IPS-20b (cell line): ENCODE data around the gene MAN2B1.
"Not testable (repeated sequence)": the region's sequence is repeated elsewhere in the genome, so short reads cannot be mapped to it uniquely, and the experiment has no call there.

ENCODE experiments used
- H3K27ac ChIP-seq: one replicate; pipeline ENCODE4 v1.5.1; 2013; ENCODE audit warnings: low read length
- H3K27me3 ChIP-seq: 2 replicates; pipeline ENCODE4 v1.6.1; 2013; ENCODE audit warnings: mild to moderate bottlenecking, low read length, inconsistent platforms; ENCODE audit not compliant: insufficient read depth
- H3K36me3 ChIP-seq: 2 replicates; pipeline ENCODE4 v1.6.1; 2013; ENCODE audit warnings: low read depth, mild to moderate bottlenecking, inconsistent platforms, low read length, moderate library complexity; ENCODE audit not compliant: insufficient read depth
- H3K4me1 ChIP-seq: 2 replicates; pipeline ENCODE4 v1.6.1; 2013; ENCODE audit warnings: mild to moderate bottlenecking, control low read depth, inconsistent platforms, low read length, moderate library complexity; ENCODE audit not compliant: insufficient read depth
- H3K4me3 ChIP-seq: 2 replicates; pipeline ENCODE4 v1.5.1; 2013; ENCODE audit warnings: mild to moderate bottlenecking, low read length, inconsistent platforms
- H3K9ac ChIP-seq: 2 replicates; pipeline ENCODE4 v1.6.1; 2013; ENCODE audit warnings: low read depth, mild to moderate bottlenecking, inconsistent platforms, low read length, moderate library complexity
- H3K9me3 ChIP-seq: 2 replicates; pipeline ENCODE4 v1.6.1; 2013; ENCODE audit warnings: mild to moderate bottlenecking, low read depth, low read length, inconsistent platforms; ENCODE audit not compliant: insufficient read depth

Gene MAN2B1

DNA sequence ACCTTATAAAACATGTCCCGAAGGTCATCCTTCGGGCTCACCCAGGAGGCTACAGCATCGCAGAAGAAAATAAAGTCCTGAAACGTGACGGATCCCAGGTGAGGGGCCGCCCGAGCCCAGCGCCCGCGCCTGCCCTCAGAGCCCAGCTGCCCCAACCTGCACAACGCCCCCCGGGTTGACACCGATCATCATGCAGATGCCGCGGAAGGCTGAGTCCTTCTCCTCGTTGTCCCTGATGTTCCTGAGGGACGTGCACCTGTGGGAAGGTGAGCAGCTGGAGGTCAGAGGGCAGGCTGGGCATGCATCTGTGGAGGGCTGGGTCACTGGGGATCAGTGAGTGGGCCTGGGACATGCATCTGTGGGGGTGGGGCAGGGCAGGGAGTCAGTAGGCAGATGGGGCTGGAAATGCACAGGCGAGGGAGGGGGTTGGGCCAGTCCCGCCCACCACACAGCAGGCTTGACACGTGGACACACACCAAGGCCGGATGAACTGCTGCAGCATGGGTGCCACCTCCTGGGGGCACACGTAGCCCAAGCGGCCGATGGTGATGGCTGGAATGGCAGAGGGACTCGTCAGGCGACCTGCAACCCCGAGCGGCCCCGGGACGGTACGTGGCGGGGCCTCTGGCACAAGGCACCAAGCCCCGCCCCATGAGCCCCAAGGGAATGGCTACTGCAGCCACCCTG lies 35.2 kb upstream of the MAN2B1 start:
- Histone ChIP-seq H3K9ac (no peak overlapping the region), H3K27ac (no peak overlapping the region), H3K4me1 (no peaks in the 10 kb centered on the region), H3K4me3 (no peak overlapping the region), H3K9me3 (no peaks in the 10 kb centered on the region), H3K36me3 (peaks cover 85% of the 10 kb centered on the region), H3K27me3 (no peaks in the 10 kb centered on the region)

DNA sequence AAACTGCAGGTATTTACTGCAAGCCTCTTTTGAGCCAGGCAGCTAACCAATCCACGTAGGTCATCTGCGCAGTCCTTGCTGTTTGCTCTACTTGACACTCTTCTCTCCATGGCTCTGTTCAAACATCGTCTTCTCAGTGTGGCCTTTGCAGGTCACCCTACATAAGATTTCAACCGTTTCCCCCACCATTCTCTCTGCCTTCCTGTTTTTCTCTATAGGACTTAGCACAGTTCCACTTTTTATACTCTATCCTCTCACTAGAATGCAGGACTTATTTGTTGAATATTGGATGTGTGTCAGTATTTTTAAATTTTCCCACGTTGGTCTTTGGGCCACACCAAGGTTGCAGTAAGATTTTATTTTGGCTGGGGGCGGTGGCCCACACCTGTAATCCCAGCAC lies 31.6 kb upstream of the MAN2B1 start:
- no peaks in the 10 kb centered on the region for H3K9me3 ChIP-seq
- H3K4me1 ChIP-seq: 0 out of 2 replicates have a peak, but pooled peaks cover 3% of the 10 kb centered on the region
- no peak overlapping the region for H3K9ac ChIP-seq
- H3K36me3 ChIP-seq: peaks cover 50% of the 10 kb centered on the region
- no peak overlapping the region for H3K27ac ChIP-seq
- H3K4me3 ChIP-seq: no peak overlapping the region
- no peaks in the 10 kb centered on the region for H3K27me3 ChIP-seq

DNA sequence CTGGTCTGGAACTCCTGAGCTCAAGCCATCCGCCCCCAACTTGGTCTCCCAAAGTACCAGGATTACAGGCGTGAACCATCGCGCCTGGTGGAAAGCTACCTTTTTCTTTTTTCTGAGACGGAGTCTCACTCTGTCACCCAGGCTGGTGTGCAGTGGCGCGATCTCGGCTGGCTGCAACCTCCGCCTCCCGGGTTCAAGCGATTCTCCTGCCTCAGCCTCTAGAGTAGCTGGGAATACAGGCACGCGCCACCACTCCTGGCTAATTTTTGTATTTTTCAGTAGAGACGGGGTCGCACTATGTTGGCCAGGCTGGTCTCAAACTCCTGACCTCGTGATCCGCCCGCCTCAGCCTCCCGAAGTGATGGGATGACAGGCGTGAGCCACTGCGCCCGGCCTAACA lies 30.9 kb upstream of the MAN2B1 start:
- not testable (repeated sequence) for H3K27me3 ChIP-seq, H3K9me3 ChIP-seq, H3K4me1 ChIP-seq, H3K27ac ChIP-seq
- Histone ChIP-seq H3K36me3 (peaks cover 44% of the 10 kb centered on the region), H3K4me3 (peak overlapping the region; percentile 93; the same call in 1 of the 2 replicates), H3K9ac (peak overlapping the region; percentile 90; the same call in 1 of the 2 replicates)

DNA sequence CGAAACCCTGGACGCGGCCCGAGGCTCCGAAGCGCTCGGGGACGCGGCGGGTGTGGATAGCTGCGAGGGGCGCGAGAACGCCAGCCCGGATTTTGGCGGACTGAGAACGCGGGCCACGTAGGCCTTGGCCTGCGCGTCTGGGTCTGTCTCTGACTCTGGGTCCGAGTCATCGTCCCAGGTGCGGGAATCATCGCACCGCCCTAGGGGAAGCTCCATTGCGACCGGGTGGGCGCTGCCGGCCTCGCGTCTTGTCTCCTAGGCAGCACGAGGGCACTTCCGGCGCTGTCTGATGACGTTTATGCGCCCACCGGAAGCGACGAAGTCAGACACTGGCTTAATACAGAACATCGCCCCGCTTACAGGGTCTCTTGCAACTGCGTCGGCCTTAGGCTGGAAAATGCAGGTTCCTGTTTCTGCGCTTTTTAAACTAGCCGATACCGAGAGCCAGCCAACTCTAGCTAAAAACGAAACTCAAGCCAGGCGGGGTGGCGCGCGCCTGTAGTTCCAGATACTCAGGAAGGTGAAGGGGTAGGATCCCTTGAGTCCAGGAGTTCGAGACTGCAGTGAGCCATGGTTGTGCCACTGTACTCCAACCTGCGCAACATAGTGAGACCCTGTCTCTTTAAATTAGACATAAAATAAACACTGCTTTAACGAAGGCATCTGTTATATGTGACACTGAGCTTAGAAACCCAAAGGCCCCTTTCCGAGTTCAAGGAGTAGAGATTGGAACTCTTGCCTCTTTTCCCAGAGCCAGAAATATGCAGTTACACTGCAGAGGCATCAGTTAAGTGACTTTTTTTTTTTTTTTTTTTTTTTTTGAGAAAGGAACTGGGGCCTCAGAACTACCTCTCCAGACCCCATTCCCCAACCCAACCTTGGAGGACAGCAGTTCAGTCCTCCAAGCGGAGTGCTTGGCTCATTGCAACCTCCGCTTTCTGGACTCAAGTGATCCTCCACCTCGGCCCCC lies 30.1 kb upstream of the MAN2B1 start, which contains the start of gene FBXW9:
Gene FBXW9 (minus strand): TSS at position 266 of the 970 bp plus-strand sequence. CDS start 50 bp downstream, at position 216.
- H3K4me1 ChIP-seq: 0 out of 2 replicates have a peak, but pooled peaks cover 3% of the 10 kb centered on the region
- H3K4me3 ChIP-seq: peak within 1 kb of the TSS; percentile 93
- no peaks in the 10 kb centered on the region for H3K9me3 ChIP-seq
- H3K9ac ChIP-seq: peak within 1 kb of the TSS; percentile 90
- peak within 1 kb of the TSS; percentile 59 for H3K27ac ChIP-seq
- H3K27me3 ChIP-seq: no peaks in the 10 kb centered on the region
- peaks cover 36% of the 10 kb centered on the region for H3K36me3 ChIP-seq

DNA sequence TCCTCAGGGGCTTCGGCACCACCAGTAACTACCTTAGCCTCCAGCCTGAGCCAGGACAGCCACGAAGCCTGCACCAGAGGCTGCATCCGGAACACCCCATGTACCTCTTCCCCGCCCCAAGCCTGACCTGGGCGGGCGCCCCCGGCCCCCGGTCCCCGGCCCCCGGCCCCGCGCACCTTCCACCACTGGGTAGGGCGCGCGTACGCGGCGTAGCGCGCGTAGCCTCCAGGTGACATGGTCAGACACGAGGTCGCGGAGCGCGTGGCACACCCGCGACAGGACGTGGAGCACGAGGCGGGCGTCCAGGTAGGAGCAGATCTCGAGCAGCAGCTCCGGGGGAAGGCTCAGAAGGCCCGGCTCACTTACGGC lies 29.4 kb upstream of the MAN2B1 start:
- H3K27ac ChIP-seq: no peak overlapping the region
- H3K4me1 ChIP-seq: 0 out of 2 replicates have a peak, but pooled peaks cover 3% of the 10 kb centered on the region
- H3K9ac ChIP-seq: peak overlapping the region; percentile 90; the same call in 1 of the 2 replicates
- H3K9me3 ChIP-seq: no peaks in the 10 kb centered on the region
- no peaks in the 10 kb centered on the region for H3K27me3 ChIP-seq
- peak overlapping the region; percentile 93 for H3K4me3 ChIP-seq
- peaks cover 29% of the 10 kb centered on the region for H3K36me3 ChIP-seq

DNA sequence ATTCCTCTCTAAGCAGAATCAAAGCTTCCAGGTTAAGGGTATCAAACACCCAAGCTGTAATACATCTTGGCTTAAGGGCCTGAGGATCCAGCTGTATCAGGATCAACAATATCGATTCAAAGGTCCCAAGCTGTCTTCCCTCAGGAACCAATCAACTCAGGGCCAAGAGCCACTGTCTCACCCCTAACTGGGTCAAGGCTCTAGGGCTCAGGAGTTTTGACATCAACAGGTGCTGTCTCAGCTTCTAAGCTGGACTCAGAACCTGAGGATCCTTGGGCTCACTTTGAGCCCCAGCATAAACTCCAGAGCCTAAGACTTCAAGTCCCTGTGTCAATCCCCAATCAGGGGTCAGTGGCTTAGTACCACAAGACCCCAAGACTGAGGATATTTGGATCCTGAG lies 29.0 kb upstream of the MAN2B1 start:
- no peaks in the 10 kb centered on the region for H3K27me3 ChIP-seq
- H3K9me3 ChIP-seq: no peaks in the 10 kb centered on the region
- peaks cover 24% of the 10 kb centered on the region for H3K36me3 ChIP-seq
- H3K27ac ChIP-seq: no peak overlapping the region
- peak overlapping the region; percentile 90; the same call in 1 of the 2 replicates for H3K9ac ChIP-seq
- peak overlapping the region; percentile 93 for H3K4me3 ChIP-seq
- 0 out of 2 replicates have a peak, but pooled peaks cover 3% of the 10 kb centered on the region for H3K4me1 ChIP-seq

DNA sequence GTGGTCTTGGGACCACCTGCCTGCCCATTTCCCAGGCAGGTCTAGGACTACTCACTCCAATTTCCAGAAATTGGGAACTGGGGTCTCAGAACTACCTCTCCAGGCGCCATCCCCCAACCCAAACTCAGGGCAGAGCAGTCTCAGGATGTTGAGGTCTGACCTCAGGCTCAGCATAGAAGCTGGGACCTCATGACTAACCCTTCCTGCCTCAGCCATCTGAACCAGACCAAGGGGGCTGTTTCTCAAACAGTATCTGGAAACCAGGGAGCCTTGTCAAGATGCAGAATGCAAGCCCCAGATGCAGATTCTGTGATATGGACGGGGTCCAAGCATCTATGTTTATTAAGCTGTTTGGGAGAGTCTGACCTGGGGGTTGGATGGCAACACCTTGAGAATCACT lies 28.6 kb upstream of the MAN2B1 start:
- Histone ChIP-seq H3K4me3 (no peak overlapping the region), H3K27ac (no peak overlapping the region), H3K4me1 (0 out of 2 replicates have a peak, but pooled peaks cover 3% of the 10 kb centered on the region), H3K36me3 (peaks cover 22% of the 10 kb centered on the region), H3K9me3 (no peaks in the 10 kb centered on the region), H3K9ac (peak overlapping the region; percentile 90; the same call in 1 of the 2 replicates), H3K27me3 (no peaks in the 10 kb centered on the region)

DNA sequence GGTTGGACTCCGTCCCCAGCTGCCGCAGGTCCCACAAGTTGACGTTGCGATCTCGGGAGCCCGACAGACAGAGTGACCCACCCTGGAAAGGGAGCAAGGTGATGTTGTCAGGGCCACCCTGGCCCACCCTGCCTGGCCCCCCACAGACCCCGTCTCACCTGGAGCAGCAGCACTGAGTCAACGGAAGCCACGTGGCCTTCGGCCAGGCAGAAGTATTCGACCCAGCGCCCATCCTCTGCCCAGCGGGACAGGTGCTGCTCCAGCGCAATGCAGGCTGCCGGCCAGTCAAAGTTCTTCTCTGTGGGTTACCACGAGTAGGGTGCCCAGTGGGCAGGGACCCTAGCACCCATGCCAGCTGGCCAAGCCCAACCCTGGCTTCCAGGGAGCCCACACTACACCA lies 28.1 kb upstream of the MAN2B1 start:
- H3K27ac ChIP-seq: no peak overlapping the region
- H3K36me3 ChIP-seq: peaks cover 17% of the 10 kb centered on the region
- no peak overlapping the region for H3K4me3 ChIP-seq
- no peak overlapping the region for H3K9ac ChIP-seq
- H3K27me3 ChIP-seq: no peaks in the 10 kb centered on the region
- H3K4me1 ChIP-seq: 0 out of 2 replicates have a peak, but pooled peaks cover 3% of the 10 kb centered on the region
- no peaks in the 10 kb centered on the region for H3K9me3 ChIP-seq

DNA sequence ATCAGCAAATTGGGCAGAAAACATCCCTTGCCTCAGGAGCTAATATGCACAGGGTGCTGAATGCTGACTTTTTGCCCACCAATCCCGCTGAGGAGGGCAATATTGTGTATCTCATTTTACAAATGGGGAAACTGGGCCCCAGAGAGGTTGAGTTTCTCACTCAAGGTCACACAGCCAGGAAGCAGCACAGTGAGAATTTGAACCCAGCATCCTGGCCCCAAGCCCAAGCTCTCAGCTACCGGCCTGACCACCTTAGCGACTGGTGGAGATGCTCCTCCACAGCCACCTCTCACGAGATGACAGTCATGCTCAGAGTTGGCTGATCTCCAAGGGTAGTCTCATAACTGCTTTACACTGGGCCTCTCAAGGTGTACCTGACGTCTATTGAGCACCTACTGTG lies 26.4 kb upstream of the MAN2B1 start:
- H3K27me3 ChIP-seq: no peaks in the 10 kb centered on the region
- peaks cover 3% of the 10 kb centered on the region; the same call in 1 of the 2 replicates for H3K36me3 ChIP-seq
- no peak overlapping the region for H3K27ac ChIP-seq
- H3K9me3 ChIP-seq: no peaks in the 10 kb centered on the region
- H3K9ac ChIP-seq: no peak overlapping the region
- H3K4me3 ChIP-seq: no peak overlapping the region
- 0 out of 2 replicates have a peak, but pooled peaks cover 3% of the 10 kb centered on the region for H3K4me1 ChIP-seq

DNA sequence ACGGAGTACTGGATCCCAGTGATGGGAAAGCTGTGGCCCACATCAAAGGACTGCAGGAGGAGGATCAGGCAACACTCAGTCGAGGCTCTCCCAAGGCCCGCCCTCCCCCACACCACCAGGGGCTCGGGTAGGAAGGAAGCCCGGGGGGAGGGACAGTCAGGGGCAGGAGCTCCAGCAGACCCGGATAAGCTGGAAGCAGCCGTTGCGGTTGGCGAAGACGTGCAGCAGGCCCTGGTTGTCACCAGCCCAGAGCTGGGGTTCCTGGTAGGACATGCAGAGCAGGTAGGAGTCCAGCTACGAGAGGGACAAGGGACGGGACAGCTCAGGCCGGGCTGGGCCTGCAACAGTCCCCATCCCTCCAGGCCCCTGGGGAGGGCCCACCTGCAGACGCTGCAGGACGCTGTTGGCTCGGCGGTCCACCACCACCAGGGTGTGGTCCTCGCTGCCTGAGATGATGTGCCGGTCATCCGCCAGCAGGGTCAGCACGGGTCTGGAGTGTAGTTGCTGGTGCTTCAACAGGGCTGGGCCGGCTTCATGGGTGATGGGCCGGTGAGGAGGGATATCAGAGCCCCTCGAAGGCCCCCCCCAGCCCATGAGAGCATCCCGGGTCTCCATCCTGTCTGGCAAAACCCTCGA lies 23.2 kb upstream of the MAN2B1 start:
- Histone ChIP-seq H3K9ac (no peak overlapping the region), H3K4me1 (no peaks in the 10 kb centered on the region), H3K27ac (no peak overlapping the region), H3K27me3 (no peaks in the 10 kb centered on the region), H3K9me3 (no peaks in the 10 kb centered on the region), H3K36me3 (no peaks in the 10 kb centered on the region), H3K4me3 (no peak overlapping the region)

DNA sequence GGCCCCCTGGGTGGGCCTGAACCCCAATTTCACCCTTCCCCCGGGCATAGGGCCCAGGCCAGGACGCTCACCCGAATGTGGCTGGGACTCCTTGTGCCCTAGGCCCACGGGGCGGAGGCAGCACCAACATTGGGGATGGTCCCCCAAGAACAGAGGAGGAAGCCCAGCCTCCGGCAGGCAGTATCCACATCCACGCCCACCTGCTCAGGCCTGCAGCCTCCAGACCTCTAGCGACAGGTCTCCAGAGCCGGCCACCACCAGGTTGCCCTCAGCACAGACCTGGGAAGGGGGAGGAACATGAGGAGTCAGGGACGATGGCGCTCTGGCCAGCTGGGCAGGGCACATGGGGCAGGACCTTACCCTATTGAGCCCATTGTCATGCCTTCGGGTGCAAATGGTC lies 22.5 kb upstream of the MAN2B1 start:
- Histone ChIP-seq H3K9me3 (no peaks in the 10 kb centered on the region), H3K9ac (no peak overlapping the region), H3K27ac (no peak overlapping the region), H3K27me3 (no peaks in the 10 kb centered on the region), H3K36me3 (no peaks in the 10 kb centered on the region), H3K4me1 (no peaks in the 10 kb centered on the region), H3K4me3 (no peak overlapping the region)
